ENCODE data around the gene TRAF5.

TRAF5 gene

GRCh38 chr1:211319892-211320291, 6.7 kb upstream of the TRAF5 start:
- no peak for TF ChIP-seq TAF1 (IDR thresholded peaks at IDR 0.05; ENCODE audit: borderline replicate concordance, insufficient read depth, low read length)
- TF ChIP-seq SIN3A (IDR thresholded peaks at IDR 0.05; ENCODE audit: borderline replicate concordance, insufficient read depth, low read length) = no peak

GRCh38 chr1:211320980-211321379, 5.7 kb upstream of the TRAF5 start:
- no peak for TF ChIP-seq REST (IDR thresholded peaks at IDR 0.05; ENCODE audit: insufficient read depth in 1 of 2, low read depth in 2 of 2, low read length in 2 of 2)
- TF ChIP-seq POLR2AphosphoS5 (IDR thresholded peaks at IDR 0.05; ENCODE audit: low read depth, low read length) = no peak
- no peak for TF ChIP-seq TAF1 (IDR thresholded peaks at IDR 0.05; ENCODE audit: borderline replicate concordance, insufficient read depth, low read length)

GRCh38 chr1:211323156-211324063, 3.2 kb upstream of the TRAF5 start:
- no peak for TF ChIP-seq REST (IDR thresholded peaks at IDR 0.05; ENCODE audit: insufficient read depth in 1 of 2, low read depth in 2 of 2, low read length in 2 of 2)
- no peak for TF ChIP-seq TAF1 (IDR thresholded peaks at IDR 0.05; ENCODE audit: borderline replicate concordance, insufficient read depth, low read length)
- TF ChIP-seq SIN3A (IDR thresholded peaks at IDR 0.05; ENCODE audit: borderline replicate concordance, insufficient read depth, low read length) = no peak
- no peak for TF ChIP-seq FOXP2 (optimal IDR thresholded peaks at IDR 0.05; ENCODE audit: borderline replicate concordance, extremely low read depth, extremely low read length, insufficient read depth)
- TF ChIP-seq POLR2AphosphoS5 (IDR thresholded peaks at IDR 0.05; ENCODE audit: low read depth, low read length) = no peak

- no peak for TF ChIP-seq SIN3A (IDR thresholded peaks at IDR 0.05; ENCODE audit: borderline replicate concordance, insufficient read depth, low read length)
- TF ChIP-seq TAF1 (IDR thresholded peaks at IDR 0.05; ENCODE audit: borderline replicate concordance, insufficient read depth, low read length) = no peak
- no peak for TF ChIP-seq FOXP2 (optimal IDR thresholded peaks at IDR 0.05; ENCODE audit: borderline replicate concordance, extremely low read depth, extremely low read length, insufficient read depth)
- no peak for TF ChIP-seq REST (IDR thresholded peaks at IDR 0.05; ENCODE audit: insufficient read depth in 1 of 2, low read depth in 2 of 2, low read length in 2 of 2)
These were observed 1.4 kb upstream of the TRAF5 start for GRCh38 chr1:211324992-211325775.

- no peak for TF ChIP-seq FOXP2 (optimal IDR thresholded peaks at IDR 0.05; ENCODE audit: borderline replicate concordance, extremely low read depth, extremely low read length, insufficient read depth)
- no peak for TF ChIP-seq REST (IDR thresholded peaks at IDR 0.05; ENCODE audit: insufficient read depth in 1 of 2, low read depth in 2 of 2, low read length in 2 of 2)
- no peak for TF ChIP-seq TAF1 (IDR thresholded peaks at IDR 0.05; ENCODE audit: borderline replicate concordance, insufficient read depth, low read length)
- TF ChIP-seq POLR2AphosphoS5 (IDR thresholded peaks at IDR 0.05; ENCODE audit: low read depth, low read length) = no peak
- no peak for TF ChIP-seq SIN3A (IDR thresholded peaks at IDR 0.05; ENCODE audit: borderline replicate concordance, insufficient read depth, low read length)
These were observed 499 bp upstream of the TRAF5 start for GRCh38 chr1:211326140-211326527.
